Measurements from ENCODE around the gene MTREX. TPM values are rescaled to one million over a fixed set of nuclear protein-coding genes. Genes with fewer than 3 reads are reported as not detected.

Gene MTREX
- total RNA-seq, 4 donors from 2014 or later: 66.3 to 130 (median 76.3) TPM

- TF ChIP-seq CTCF (IDR thresholded peaks at IDR 0.05; ENCODE audit: low read depth): no peak
Observed at GRCh38 chr5:55426455-55426854, 118.7 kb downstream of the MTREX start.

- TF ChIP-seq CTCF (IDR thresholded peaks at IDR 0.05; ENCODE audit: low read depth): no peak
Observed at GRCh38 chr5:55427157-55427556, 119.4 kb downstream of the MTREX start.

GRCh38 chr5:55429221-55429612, 121.4 kb downstream of the MTREX start:
- no peak for TF ChIP-seq CTCF (IDR thresholded peaks at IDR 0.05; ENCODE audit: low read depth)

- no peak for TF ChIP-seq CTCF (IDR thresholded peaks at IDR 0.05; ENCODE audit: low read depth)
Observed at GRCh38 chr5:55429613-55430253, 121.9 kb downstream of the MTREX start.

GRCh38 chr5:55432549-55432948, 124.8 kb downstream of the MTREX start:
- TF ChIP-seq CTCF (IDR thresholded peaks at IDR 0.05; ENCODE audit: low read depth): no peak

GRCh38 chr5:55437452-55437851, 129.7 kb downstream of the MTREX start:
- no peak for TF ChIP-seq CTCF (IDR thresholded peaks at IDR 0.05; ENCODE audit: low read depth)

- no peak for TF ChIP-seq CTCF (IDR thresholded peaks at IDR 0.05; ENCODE audit: low read depth)
Observed at GRCh38 chr5:55437859-55438206, 130.0 kb downstream of the MTREX start.
